AG04449 (cell line): Measurements from ENCODE around the gene MACC1.
"Not testable (repeated sequence)": the region's sequence is repeated elsewhere in the genome, so short reads cannot be mapped to it uniquely, and the experiment has no call there.

Experiments
- CTCF ChIA-PET: fragments of 350-600 bp; formaldehyde crosslinking; extraction: SDS; loops from one replicate; lab custom pipeline; 2021; ENCODE audit warnings: antibody characterized with exemption; lab: Yijun Ruan, JAX
- POLR2A ChIA-PET: fragments of 400-600, 350-600 bp; formaldehyde crosslinking; extraction: SDS; loops from one replicate; lab custom pipeline; 2020; ENCODE audit warnings: antibody characterized with exemption, inconsistent platforms; lab: Yijun Ruan, JAX
- DNase-seq: peaks from one replicate; pipeline ENCODE4 v3.0.0-alpha.2; 2010; ENCODE audit warnings: low read depth, low spot score
- H3K4me3 ChIP-seq: 2 replicates; pipeline ENCODE4 v1.5.1; 2011; ENCODE audit warnings: low read depth, mild to moderate bottlenecking, control low read depth, low read length
- TF ChIP-seq, protein P1 (sequence below): IDR thresholded peaks from one replicate; pipeline ENCODE4 v1.5.1; 2011; ENCODE audit warnings: mild to moderate bottlenecking, moderate library complexity, low read length, control low read depth, inconsistent platforms; ENCODE audit not compliant: insufficient read depth; ENCODE audit errors: missing control alignments

The MACC1 gene

GRCh38 chr7:20129920-20130319 lies 87.3 kb downstream of the MACC1 start:
- no peak for DNase-seq
- ChIA-PET POLR2A (no interaction called here), CTCF (no interaction called here)
- TF ChIP-seq, protein P1, sequence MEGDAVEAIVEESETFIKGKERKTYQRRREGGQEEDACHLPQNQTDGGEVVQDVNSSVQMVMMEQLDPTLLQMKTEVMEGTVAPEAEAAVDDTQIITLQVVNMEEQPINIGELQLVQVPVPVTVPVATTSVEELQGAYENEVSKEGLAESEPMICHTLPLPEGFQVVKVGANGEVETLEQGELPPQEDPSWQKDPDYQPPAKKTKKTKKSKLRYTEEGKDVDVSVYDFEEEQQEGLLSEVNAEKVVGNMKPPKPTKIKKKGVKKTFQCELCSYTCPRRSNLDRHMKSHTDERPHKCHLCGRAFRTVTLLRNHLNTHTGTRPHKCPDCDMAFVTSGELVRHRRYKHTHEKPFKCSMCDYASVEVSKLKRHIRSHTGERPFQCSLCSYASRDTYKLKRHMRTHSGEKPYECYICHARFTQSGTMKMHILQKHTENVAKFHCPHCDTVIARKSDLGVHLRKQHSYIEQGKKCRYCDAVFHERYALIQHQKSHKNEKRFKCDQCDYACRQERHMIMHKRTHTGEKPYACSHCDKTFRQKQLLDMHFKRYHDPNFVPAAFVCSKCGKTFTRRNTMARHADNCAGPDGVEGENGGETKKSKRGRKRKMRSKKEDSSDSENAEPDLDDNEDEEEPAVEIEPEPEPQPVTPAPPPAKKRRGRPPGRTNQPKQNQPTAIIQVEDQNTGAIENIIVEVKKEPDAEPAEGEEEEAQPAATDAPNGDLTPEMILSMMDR, result no peak
- H3K4me3 ChIP-seq, result no peak overlapping the region

DNA sequence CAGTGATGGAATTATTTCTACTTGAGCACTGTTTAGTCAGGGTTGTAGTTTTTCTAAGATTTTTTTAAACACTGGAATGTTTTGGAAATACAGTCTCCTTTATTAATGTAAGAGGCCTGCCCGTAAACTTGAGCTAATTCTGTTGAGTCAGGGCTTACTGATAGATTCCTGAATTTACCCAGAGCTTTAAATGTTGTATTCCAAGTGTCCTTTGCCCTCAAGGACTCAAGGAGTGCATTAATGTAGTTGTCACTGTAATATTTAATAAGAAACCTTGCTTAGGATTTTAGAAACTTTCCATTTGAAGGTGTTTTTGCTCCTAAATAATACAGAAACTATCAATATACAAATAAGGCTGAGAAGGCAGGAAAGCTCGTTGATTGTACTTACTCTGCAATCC lies 89.2 kb downstream of the MACC1 start:
- ChIA-PET POLR2A (no interaction called here), CTCF (interaction anchor here (1.3 to 1.4 kb wide), 3 partner anchors 14 to 419 kb away, joined by 3 to 5 read pairs (median 3); no protein-coding TSS in a partner anchor)
- no peak for DNase-seq
- no peak overlapping the region for H3K4me3 ChIP-seq
- TF ChIP-seq, protein P1, result no peak

- POLR2A ChIA-PET, CTCF ChIA-PET, H3K4me3 ChIP-seq, DNase-seq: not testable (repeated sequence)
Observed at GRCh38 chr7:20126060-20126459, 91.1 kb downstream of the MACC1 start.

- CTCF ChIA-PET, DNase-seq, H3K4me3 ChIP-seq, POLR2A ChIA-PET: not testable (repeated sequence)
Observed at GRCh38 chr7:20124087-20124486, 93.1 kb downstream of the MACC1 start.

DNA sequence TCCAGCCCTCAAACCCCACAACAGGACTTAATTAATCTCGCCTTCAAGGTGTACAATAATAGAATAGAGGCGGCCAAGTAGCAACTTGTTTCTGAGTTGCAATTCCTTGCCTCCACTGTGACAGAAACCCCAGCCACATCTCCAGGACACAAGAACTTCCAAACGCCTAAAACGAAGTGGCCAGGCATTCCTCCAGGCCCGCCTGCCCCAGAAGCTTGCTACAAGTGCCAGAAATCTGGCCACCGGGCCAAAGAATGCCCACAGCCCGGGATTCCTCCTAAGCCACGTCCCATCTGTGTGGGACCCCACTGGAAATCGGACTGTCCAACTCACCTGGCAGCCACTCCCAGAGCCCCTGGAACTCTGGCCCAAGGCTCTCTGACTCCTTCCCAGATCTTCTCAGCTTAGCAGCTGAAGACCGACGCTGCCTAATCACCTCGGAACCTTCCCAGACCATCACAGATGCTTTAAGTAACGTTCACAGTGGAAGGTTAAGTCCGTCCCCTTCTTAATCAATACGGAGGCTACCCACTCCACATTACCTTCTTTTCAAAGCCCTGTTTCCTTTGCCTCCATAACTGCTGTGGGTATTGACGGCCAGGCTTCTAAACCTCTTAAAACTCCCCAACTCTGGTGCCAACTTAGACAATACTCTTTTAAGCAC lies 94.4 kb downstream of the MACC1 start:
- POLR2A ChIA-PET, DNase-seq, H3K4me3 ChIP-seq, CTCF ChIA-PET: not testable (repeated sequence)

- TF ChIP-seq, protein P1, result no peak
- H3K4me3 ChIP-seq, result no peak overlapping the region
- ChIA-PET POLR2A (no interaction called here), CTCF (no interaction called here)
- no peak for DNase-seq
Observed at GRCh38 chr7:20122073-20122472, 95.1 kb downstream of the MACC1 start.

DNA sequence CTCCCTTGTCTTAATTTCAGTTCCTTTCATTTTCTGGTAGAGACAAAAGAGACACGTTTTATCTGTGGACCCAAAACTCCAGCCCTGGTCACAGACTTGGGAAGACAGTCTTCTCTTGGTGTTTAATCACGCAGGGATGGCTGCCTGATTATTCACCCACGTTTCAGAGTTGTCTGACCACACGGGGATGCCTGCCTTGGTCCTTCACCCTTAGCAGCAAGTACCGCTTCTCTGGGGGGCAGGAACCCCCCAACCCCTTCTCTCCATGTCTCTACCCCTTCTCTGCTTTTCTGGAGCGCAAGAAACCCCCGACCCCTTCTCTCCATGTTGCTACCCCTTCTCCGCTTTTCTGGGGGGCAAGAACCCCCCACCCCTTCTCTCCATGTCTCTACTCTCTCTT lies 95.8 kb downstream of the MACC1 start:
- CTCF ChIA-PET, result no interaction called here
- no peak overlapping the region for H3K4me3 ChIP-seq
- DNase-seq, result no peak
- POLR2A ChIA-PET, result no interaction called here
- TF ChIP-seq, protein P1, result no peak

DNA sequence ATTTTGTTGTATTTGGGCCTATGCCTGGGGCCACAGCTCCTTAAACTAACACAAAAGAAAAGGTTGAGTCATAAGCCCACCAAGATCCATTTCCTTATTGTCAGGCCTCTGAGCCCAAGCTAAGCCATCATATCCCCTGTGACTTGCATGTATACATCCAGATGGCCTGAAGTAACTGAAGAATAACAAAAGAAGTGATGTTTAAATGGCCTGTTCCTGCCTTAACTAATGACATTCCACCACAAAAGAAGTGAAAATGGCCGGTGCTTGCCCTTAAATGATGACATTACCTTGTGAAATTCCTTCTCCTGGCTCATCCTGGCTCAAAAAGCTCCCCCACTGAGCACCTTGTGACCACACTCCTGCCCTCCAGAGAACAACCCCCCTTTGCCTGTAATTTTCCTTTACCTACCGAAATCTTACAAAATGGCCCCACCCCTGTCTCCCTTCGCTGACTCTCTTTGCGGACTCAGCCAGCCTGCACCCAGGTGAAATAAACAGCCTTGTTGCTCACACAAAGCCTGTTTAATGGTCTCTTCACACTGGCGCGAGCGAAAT lies 96.5 kb downstream of the MACC1 start:
- CTCF ChIA-PET, DNase-seq: not testable (repeated sequence)

More for the DNA sequence above, 96.5 kb downstream of the MACC1 start:
- H3K4me3 ChIP-seq, POLR2A ChIA-PET: not testable (repeated sequence)
